Heart right ventricle (tissue), 16 donors: ENCODE data around the gene HRAS. TPM values are rescaled to one million over a fixed set of nuclear protein-coding genes. Genes with fewer than 3 reads are reported as not detected.

Experiments
- ATAC-seq, 8 donors: fragments of 200-7000 bp; cut with Tn5 transposase; one replicate each; pipeline ENCODE4 v1.9.1; 2020; ENCODE audit warnings: mild to moderate bottlenecking in 8 of 8, moderate library complexity in 8 of 8, moderate number of reproducible peaks in 1 of 8
- DNase-seq, 2 donors: peaks; one replicate each; pipeline ENCODE4 v3.0.0-alpha.2; 2020
- H3K27ac ChIP-seq, 10 donors: fragments of 200-600 bp; sonication (generic) in 2 of 10; one replicate each; pipeline versions ENCODE4 v1.5.0 to v1.8.0; 2020 to 2022; ENCODE audit warnings: mild to moderate bottlenecking in 3 of 10
- H3K27me3 ChIP-seq, 7 donors: fragments of 200-600 bp; one replicate each; pipeline ENCODE4 v1.8.0; 2021 to 2022; ENCODE audit warnings: mild to moderate bottlenecking in 2 of 7
- H3K36me3 ChIP-seq, 9 donors: fragments of 200-600 bp; sonication (generic) in 1 of 9; one replicate each; pipeline versions ENCODE4 v1.5.0 to v1.8.0; 2020 to 2022; ENCODE audit warnings: mild to moderate bottlenecking in 2 of 9
- H3K4me1 ChIP-seq, 9 donors: fragments of 200-600 bp; sonication (generic) in 1 of 9; one replicate each; pipeline versions ENCODE4 v1.5.0 to v1.8.0; 2020 to 2022; ENCODE audit warnings: mild to moderate bottlenecking in 4 of 9
- H3K4me3 ChIP-seq, 10 donors: fragments of 200-600 bp; sonication (generic) in 2 of 10; one replicate each; pipeline versions ENCODE4 v1.5.0 to v1.8.0; 2020 to 2022; ENCODE audit warnings: mild to moderate bottlenecking in 7 of 10, moderate library complexity in 2 of 10
- H3K9me3 ChIP-seq, 11 donors: fragments of 200-600 bp in 10 of 11; sonication (generic) in 2 of 11; one replicate each; pipeline versions ENCODE4 v1.5.0 to v1.8.0; 2013 to 2022; ENCODE audit warnings: mild to moderate bottlenecking in 2 of 11, control low read depth in 1 of 11, moderate library complexity in 1 of 11
- CTCF ChIP-seq, 9 donors: fragments of 200-600 bp; sonication (generic) in 2 of 9; IDR thresholded peaks; one replicate each; pipeline versions ENCODE4 v1.5.0 to v1.8.0; 2021 to 2022; ENCODE audit warnings: antibody characterized with exemption in 9 of 9, mild to moderate bottlenecking in 5 of 9, moderate library complexity in 1 of 9
- WGBS, 2 donors: extraction: QIAGEN DNeasy Blood & Tissue Kit; methylation state at CpG; one replicate each; pipeline ENCODE4 v1.1.7; 2013; ENCODE audit warnings: inconsistent platforms in 1 of 2; 5-methylcytosine and 5-hydroxymethylcytosine counted together
- intact Hi-C, 10 donors: fragments of 100-400 bp; cut with DNase I; formaldehyde crosslinking; loops; one replicate each; pipeline versions ENCODE4 v1.11.1 to v1.14.2; 2022
- polyA plus RNA-seq, 2 donors: library from polyadenylated mRNA; stranded (reverse); fragments of 200-250 nt; gene quantifications; one replicate each; pipeline ENCODE4 v1.2.3, GENCODE V29; 2013
- total RNA-seq, 10 donors: library from RNA; stranded (reverse); fragmentation: NEBNext Ultra II Directional in 3 of 10; extraction: Animal tissue kit (Norgen Biotek cat#: 25700) in 3 of 10; gene quantifications; one replicate each; pipeline versions ENCODE4 v1.2.1 to v1.2.4, GENCODE V29; 2021 to 2023
- donor health status: Arrhythmogenic right ventricular cardiomyopathy.
- donor health status: ischemic (EF 13 %, LVEDD 7.1; RV severe dilation, severe dysfunction).
- donor health status: healthy with polysubstance abuse.
- donor health status: DM: no; HTN: yes; CAD: no.
- donor health status: DM: no; HTN: no; CAD: no.
- donor health status: ischemic (EF 25% LVEDD 6.9; RV normal size, moderate dysfunction).
- donor health status: ischemic (EF 25% LVEDD 5.7; RV mildly dilated, moderate dysfunction).
- donor health status: healthy.
- donor health status: DM: yes; HTN: yes; CAD: no.
- donor health status: Ischemic cardiomyopathy.
- donor health status: ischemic (EF 35%, LVEDD 5.7; RV mildly dilated, moderate dysfunction).
- donor health status: nonischemic (EF 11% LVEDD 7.7; RV severe dilation, severe dysfunction).
- donor health status: DM: yes; HTN: yes; CAD: no.
- donor health status: PGD.
- donor health status: ischemic (EF 29% LVEDD 5.4; RV normal size, mild dysfunction).
- donor health status: nonischemic (EF 23%, LVEDD 6.1; RV moderate dilation, normal function).

HRAS gene
- total and polyA plus RNA-seq, 12 donors: 44.7 to 132 (median 56.4) TPM

GRCh38 chr11:569158-569885 is 33.9 kb upstream of the HRAS start:
- Histone ChIP-seq H3K4me3 (peak overlapping the region; percentile 60 to 84 (median 74)), H3K27me3 (peaks cover 0 to 9% (median 0%) of the 10 kb centered on the region in 7 donors), H3K4me1 (peaks cover 6 to 29% (median 22%) of the 10 kb centered on the region in 9 donors), H3K9me3 (no peaks in the 10 kb centered on the region), H3K27ac (peak overlapping the region; percentile 94 to 100 (median 98)), H3K36me3 (no peaks in the 10 kb centered on the region)
- intact Hi-C loops: no loop called here
- peak; percentile 1 to 49 (median 23) for ATAC-seq
- TF ChIP-seq CTCF (IDR thresholded peaks at IDR 0.05): no peak
- 22 to 25% methylated on average over 36 of the region's 36 CpGs for WGBS, 2 donors
- DNase-seq: peak; percentile 41 to 78

- no peak for TF ChIP-seq CTCF (IDR thresholded peaks at IDR 0.05)
Observed at GRCh38 chr11:568306-569157, 33.2 kb upstream of the HRAS start.

DNA sequence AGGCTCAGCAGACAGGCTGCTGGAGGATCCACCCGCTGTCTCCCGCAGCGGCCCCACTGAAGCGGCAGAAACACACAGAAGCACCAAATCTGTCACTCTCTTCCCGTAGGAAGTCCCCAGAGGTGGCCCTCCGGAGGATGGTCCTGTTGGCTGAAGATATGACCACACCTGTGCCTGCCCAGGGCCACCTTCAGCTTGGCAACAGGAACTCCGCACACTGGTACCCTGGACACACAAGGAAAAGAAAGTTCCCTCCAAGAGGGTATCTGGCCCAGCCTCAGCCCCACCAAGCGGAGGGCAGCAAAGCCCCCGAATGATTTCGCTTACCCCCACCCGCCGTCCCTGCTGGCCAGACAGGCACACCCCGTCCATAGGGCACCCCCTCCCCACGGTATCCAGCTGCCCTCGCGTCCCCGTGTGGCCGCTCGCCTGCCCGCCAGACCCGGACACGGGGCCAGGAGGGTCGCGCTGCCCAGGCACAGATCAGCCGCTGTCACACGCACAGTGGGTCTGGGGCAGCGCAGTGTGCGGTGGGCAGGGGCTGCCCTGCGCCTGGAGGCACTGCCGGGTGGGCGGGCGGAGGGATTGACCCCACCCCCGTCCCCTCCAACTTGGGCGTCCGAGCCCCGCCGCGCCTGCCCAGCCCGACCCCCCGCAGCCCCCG is 32.4 kb upstream of the HRAS start:
- H3K9me3 ChIP-seq: no peaks in the 10 kb centered on the region
- WGBS, 2 donors: 15 to 22% methylated on average over 40 to 41 of the region's 41 CpGs
- intact Hi-C loops: no loop called here
- H3K27ac ChIP-seq: peak overlapping the region; percentile 68 to 100 (median 95)
- H3K27me3 ChIP-seq: no peaks in the 10 kb centered on the region
- H3K36me3 ChIP-seq: peaks cover 0 to 8% (median 0%) of the 10 kb centered on the region in 9 donors
- ATAC-seq (peak in 7 of 8 donors; percentile 1 to 32 (median 8)), DNase-seq (no peak)
- TF ChIP-seq CTCF (IDR thresholded peaks at IDR 0.05): no peak
- peak overlapping the region; percentile 21 to 80 (median 73) for H3K4me3 ChIP-seq
- peaks cover 6 to 25% (median 18%) of the 10 kb centered on the region in 9 donors for H3K4me1 ChIP-seq

More at GRCh38 chr11:568306-569157, 33.2 kb upstream of the HRAS start:
- H3K36me3 ChIP-seq: peaks cover 0 to 5% (median 0%) of the 10 kb centered on the region in 9 donors
- peak overlapping the region; percentile 94 to 100 (median 98) for H3K27ac ChIP-seq
- 1% methylated on average over 65 to 118 of the region's 123 CpGs for WGBS, 2 donors
- ATAC-seq (peak; percentile 83 to 95 (median 91)), DNase-seq (peak; percentile 91 to 95)
- H3K27me3 ChIP-seq: peaks cover 0 to 5% (median 0%) of the 10 kb centered on the region in 7 donors
- peaks cover 6 to 25% (median 18%) of the 10 kb centered on the region in 9 donors for H3K4me1 ChIP-seq
- H3K4me3 ChIP-seq: peak overlapping the region; percentile 60 to 84 (median 74)
- H3K9me3 ChIP-seq: no peaks in the 10 kb centered on the region
- intact Hi-C loops: no loop called here
